Trophoblast cell (in vitro differentiated cells and primary cell): ENCODE data around the gene SUSD5.

Experiments used
- DNase-seq, 2 donors: peaks; one replicate each; pipeline ENCODE4 v3.0.0-alpha.2; 2016
- H2AFZ ChIP-seq: 2 replicates; pipeline ENCODE4 v1.6.1; 2013; ENCODE audit warnings: low read length, moderate library complexity, mild to moderate bottlenecking; ENCODE audit not compliant: insufficient read depth, poor library complexity
- H2AK5ac ChIP-seq: 2 replicates; pipeline ENCODE4 v1.6.1; 2013; ENCODE audit warnings: mild to moderate bottlenecking, low read length
- H2BK120ac ChIP-seq: 2 replicates; pipeline ENCODE4 v1.6.1; 2013; ENCODE audit warnings: low read length, mild to moderate bottlenecking, moderate library complexity; ENCODE audit not compliant: insufficient read depth, poor library complexity
- H2BK12ac ChIP-seq: 2 replicates; pipeline ENCODE4 v1.6.1; 2013; ENCODE audit warnings: mild to moderate bottlenecking, low read length, moderate library complexity
- H2BK5ac ChIP-seq: 2 replicates; pipeline ENCODE4 v1.6.1; 2013; ENCODE audit warnings: low read length, low read depth, moderate library complexity, mild to moderate bottlenecking; ENCODE audit not compliant: poor library complexity
- H3K14ac ChIP-seq: 2 replicates; pipeline ENCODE4 v1.6.1; 2013; ENCODE audit warnings: mild to moderate bottlenecking, low read length
- H3K18ac ChIP-seq: 2 replicates; pipeline ENCODE4 v1.6.1; 2013; ENCODE audit warnings: mild to moderate bottlenecking, low read length
- H3K23ac ChIP-seq: 2 replicates; pipeline ENCODE4 v1.6.1; 2013; ENCODE audit warnings: low read length
- H3K27ac ChIP-seq: 2 replicates; pipeline ENCODE4 v1.5.1; 2013; ENCODE audit warnings: low read depth, mild to moderate bottlenecking, inconsistent platforms, low read length, moderate library complexity
- H3K27me3 ChIP-seq: 2 replicates; pipeline ENCODE4 v1.6.1; 2013; ENCODE audit warnings: inconsistent platforms, mild to moderate bottlenecking, low read length, moderate library complexity; ENCODE audit not compliant: insufficient read depth
- H3K36me3 ChIP-seq, 2 experiments: 1 replicate in 1 of 2; 2 replicates in 1 of 2; pipeline ENCODE4 v1.6.1; 2013; ENCODE audit warnings: low read length in 2 of 2, mild to moderate bottlenecking in 2 of 2, moderate library complexity in 1 of 2; ENCODE audit not compliant: insufficient read depth in 2 of 2, control insufficient read depth in 1 of 2
- H3K4ac ChIP-seq: 2 replicates; pipeline ENCODE4 v1.6.1; 2013; ENCODE audit warnings: low read depth, mild to moderate bottlenecking, low read length, moderate library complexity
- H3K4me1 ChIP-seq, 2 experiments: 1 replicate in 1 of 2; 2 replicates in 1 of 2; pipeline ENCODE4 v1.6.1; 2013; ENCODE audit warnings: low read length in 2 of 2, mild to moderate bottlenecking in 2 of 2, moderate library complexity in 1 of 2; ENCODE audit not compliant: insufficient read depth in 2 of 2, control insufficient read depth in 1 of 2
- H3K4me2 ChIP-seq: 2 replicates; pipeline ENCODE4 v1.6.1; 2013; ENCODE audit warnings: inconsistent platforms, mild to moderate bottlenecking, low read length, moderate library complexity
- H3K4me3 ChIP-seq: 2 replicates; pipeline ENCODE4 v1.5.1; 2013; ENCODE audit warnings: mild to moderate bottlenecking, low read depth, low read length, inconsistent platforms
- H3K79me1 ChIP-seq: one replicate; pipeline ENCODE4 v1.6.1; 2013; ENCODE audit warnings: low read length
- H3K79me2 ChIP-seq: 2 replicates; pipeline ENCODE4 v1.6.1; 2013; ENCODE audit warnings: low read length, mild to moderate bottlenecking; ENCODE audit not compliant: control insufficient read depth, insufficient read depth, poor library complexity
- H3K9ac ChIP-seq: 2 replicates; pipeline ENCODE4 v1.6.1; 2013; ENCODE audit warnings: mild to moderate bottlenecking, low read length
- H3K9me3 ChIP-seq: 2 replicates; pipeline ENCODE4 v1.6.1; 2013; ENCODE audit warnings: low read depth, mild to moderate bottlenecking, control low read depth, inconsistent platforms, low read length; ENCODE audit not compliant: insufficient read depth
- H4K12ac ChIP-seq: 2 replicates; pipeline ENCODE4 v1.6.1; 2013; ENCODE audit warnings: low read depth, mild to moderate bottlenecking, low read length, moderate library complexity
- H4K8ac ChIP-seq: 2 replicates; pipeline ENCODE4 v1.6.1; 2013; ENCODE audit warnings: low read depth, mild to moderate bottlenecking, low read length, moderate library complexity
- H4K91ac ChIP-seq: one replicate; pipeline ENCODE4 v1.6.1; 2013; ENCODE audit warnings: low read depth, mild to moderate bottlenecking, low read length, moderate library complexity
- WGBS: extraction: QIAGEN DNeasy Blood & Tissue Kit; methylation state at CpG from one replicate; pipeline ENCODE4 v1.1.7; 2013; ENCODE audit warnings: missing lambda C conversion rate; ENCODE audit not compliant: insufficient read length, insufficient coverage; ENCODE audit errors: extremely low coverage; 5-methylcytosine and 5-hydroxymethylcytosine counted together

The SUSD5 gene

GRCh38 chr3:33233884-33234283 lies 15.3 kb upstream of the SUSD5 start:
- Histone ChIP-seq H3K14ac (no peak overlapping the region), H2AK5ac (no peak overlapping the region), H3K4me3 (no peak overlapping the region), H3K4me2 (no peak overlapping the region), H4K12ac (no peak overlapping the region), H3K18ac (no peak overlapping the region), H3K4ac (no peak overlapping the region), H3K79me2 (no peaks in the 10 kb centered on the region), H3K27ac (no peak overlapping the region), H3K27me3 (no peaks in the 10 kb centered on the region), H3K23ac (no peak overlapping the region), H2BK120ac (no peak overlapping the region), H3K79me1 (no peaks in the 10 kb centered on the region), H2BK5ac (no peak overlapping the region), H2BK12ac (no peak overlapping the region), H2AFZ (no peak overlapping the region), H3K9me3 (no peaks in the 10 kb centered on the region), H3K9ac (no peak overlapping the region), H3K4me1 (no peaks in the 10 kb centered on the region), H4K8ac (no peak overlapping the region), H3K36me3 (no peaks in the 10 kb centered on the region), H4K91ac (no peak overlapping the region)
- no CpG with 5 or more reads among the region's 1 CpG for WGBS
- DNase-seq = no peak

GRCh38 chr3:33231756-33232465 lies 13.3 kb upstream of the SUSD5 start:
- Histone ChIP-seq H4K91ac (no peak overlapping the region), H3K27ac (no peak overlapping the region), H2BK5ac (no peak overlapping the region), H3K4me1 (no peaks in the 10 kb centered on the region), H3K79me1 (no peaks in the 10 kb centered on the region), H2AK5ac (no peak overlapping the region), H4K12ac (no peak overlapping the region), H2AFZ (no peak overlapping the region), H2BK12ac (no peak overlapping the region), H2BK120ac (no peak overlapping the region), H3K79me2 (no peaks in the 10 kb centered on the region), H3K9ac (no peak overlapping the region), H3K18ac (no peak overlapping the region), H3K23ac (no peak overlapping the region), H3K36me3 (no peaks in the 10 kb centered on the region), H4K8ac (no peak overlapping the region), H3K4me3 (no peak overlapping the region), H3K14ac (no peak overlapping the region), H3K27me3 (no peaks in the 10 kb centered on the region), H3K4me2 (no peak overlapping the region), H3K4ac (no peak overlapping the region), H3K9me3 (no peaks in the 10 kb centered on the region)
- no CpG with 5 or more reads among the region's 5 CpGs for WGBS
- DNase-seq = no peak

- WGBS = no CpG with 5 or more reads among the region's 5 CpGs
- no peak overlapping the region for H3K4me2 ChIP-seq
- H3K18ac ChIP-seq = no peak overlapping the region
- H3K9me3 ChIP-seq = no peaks in the 10 kb centered on the region
- H3K79me1 ChIP-seq = no peaks in the 10 kb centered on the region
- H2AFZ ChIP-seq = no peak overlapping the region
- H4K91ac ChIP-seq = no peak overlapping the region
- H3K79me2 ChIP-seq = no peaks in the 10 kb centered on the region
- H3K4me3 ChIP-seq = no peak overlapping the region
- no peak overlapping the region for H2AK5ac ChIP-seq
- no peak overlapping the region for H2BK12ac ChIP-seq
- H3K27ac ChIP-seq = no peak overlapping the region
- no peak overlapping the region for H2BK120ac ChIP-seq
- no peak overlapping the region for H2BK5ac ChIP-seq
- no peaks in the 10 kb centered on the region for H3K27me3 ChIP-seq
- H3K4ac ChIP-seq = no peak overlapping the region
- no peak for DNase-seq
- no peak overlapping the region for H4K8ac ChIP-seq
- no peak overlapping the region for H3K9ac ChIP-seq
- H3K14ac ChIP-seq = no peak overlapping the region
- H4K12ac ChIP-seq = no peak overlapping the region
- no peak overlapping the region for H3K23ac ChIP-seq
- H3K4me1 ChIP-seq = no peaks in the 10 kb centered on the region
- H3K36me3 ChIP-seq = no peaks in the 10 kb centered on the region
Observed at GRCh38 chr3:33229947-33230346, 11.3 kb upstream of the SUSD5 start.

GRCh38 chr3:33229066-33229465 lies 10.5 kb upstream of the SUSD5 start:
- Histone ChIP-seq H2BK120ac (no peak overlapping the region), H3K27me3 (no peaks in the 10 kb centered on the region), H3K9ac (no peak overlapping the region), H3K4ac (no peak overlapping the region), H3K4me1 (no peaks in the 10 kb centered on the region), H3K27ac (no peak overlapping the region), H3K18ac (no peak overlapping the region), H2AFZ (no peak overlapping the region), H3K9me3 (no peaks in the 10 kb centered on the region), H3K4me3 (no peak overlapping the region), H2BK12ac (no peak overlapping the region), H2AK5ac (no peak overlapping the region), H3K14ac (no peak overlapping the region), H3K79me1 (no peaks in the 10 kb centered on the region), H3K79me2 (no peaks in the 10 kb centered on the region), H2BK5ac (no peak overlapping the region), H3K23ac (no peak overlapping the region), H4K91ac (no peak overlapping the region), H3K4me2 (no peak overlapping the region), H4K12ac (no peak overlapping the region), H4K8ac (no peak overlapping the region), H3K36me3 (no peaks in the 10 kb centered on the region)
- no peak for DNase-seq
- no CpG with 5 or more reads among the region's 3 CpGs for WGBS
